WTC11 (cell line): ENCODE data around the gene RTL1.

Experiments used
- CREM ChIP-seq: sonication (generic); formaldehyde crosslinking; IDR thresholded peaks from 2 replicates; pipeline ENCODE4 v1.8.1; 2022; ENCODE audit warnings: mild to moderate bottlenecking, missing genetic modification reagents, moderate library complexity
- ESRRA ChIP-seq: sonication (generic); formaldehyde crosslinking; IDR thresholded peaks from 2 replicates; pipeline ENCODE4 v1.8.1; 2022; ENCODE audit warnings: mild to moderate bottlenecking, missing genetic modification reagents, borderline replicate concordance
- ETV6 ChIP-seq: sonication (generic); formaldehyde crosslinking; IDR thresholded peaks from 2 replicates; pipeline ENCODE4 v1.8.1; 2022; ENCODE audit warnings: mild to moderate bottlenecking, missing genetic modification reagents
- TF ChIP-seq, protein P1 (sequence below): fragments of 200-600 bp; IDR thresholded peaks from 2 replicates; pipeline ENCODE4 v1.8.0; 2022; ENCODE audit warnings: antibody characterized with exemption
- TF ChIP-seq, protein P2 (sequence below): sonication (generic); formaldehyde crosslinking; IDR thresholded peaks from 2 replicates; pipeline ENCODE4 v1.8.0; 2022; ENCODE audit warnings: mild to moderate bottlenecking, missing genetic modification reagents

DNA sequence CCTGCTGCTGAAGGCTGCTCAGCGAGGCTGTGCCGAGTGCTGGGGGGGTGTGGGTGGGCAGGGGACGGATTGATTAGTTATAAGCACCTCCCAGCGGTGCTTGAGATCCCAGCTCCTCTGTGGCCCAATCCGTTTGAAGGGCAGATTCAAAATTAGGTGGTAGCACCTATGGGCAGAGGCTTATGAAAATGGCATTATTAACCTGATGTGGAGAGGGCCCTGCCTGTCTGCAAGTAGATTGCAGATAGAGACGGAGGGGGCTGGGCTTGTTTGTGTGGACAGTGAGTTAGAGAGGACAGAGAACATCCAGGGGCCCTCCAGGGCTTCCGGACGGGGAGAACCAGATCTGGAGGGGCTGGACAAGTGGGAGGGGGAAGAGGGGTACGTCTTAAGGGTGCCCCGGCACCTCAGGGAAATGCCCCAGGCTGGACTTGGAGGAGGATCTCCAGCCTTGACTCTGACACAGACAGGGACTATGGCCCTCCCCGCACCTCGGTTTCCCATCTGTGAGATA lies at the start of gene RTL1:
- TF ChIP-seq, protein P1, sequence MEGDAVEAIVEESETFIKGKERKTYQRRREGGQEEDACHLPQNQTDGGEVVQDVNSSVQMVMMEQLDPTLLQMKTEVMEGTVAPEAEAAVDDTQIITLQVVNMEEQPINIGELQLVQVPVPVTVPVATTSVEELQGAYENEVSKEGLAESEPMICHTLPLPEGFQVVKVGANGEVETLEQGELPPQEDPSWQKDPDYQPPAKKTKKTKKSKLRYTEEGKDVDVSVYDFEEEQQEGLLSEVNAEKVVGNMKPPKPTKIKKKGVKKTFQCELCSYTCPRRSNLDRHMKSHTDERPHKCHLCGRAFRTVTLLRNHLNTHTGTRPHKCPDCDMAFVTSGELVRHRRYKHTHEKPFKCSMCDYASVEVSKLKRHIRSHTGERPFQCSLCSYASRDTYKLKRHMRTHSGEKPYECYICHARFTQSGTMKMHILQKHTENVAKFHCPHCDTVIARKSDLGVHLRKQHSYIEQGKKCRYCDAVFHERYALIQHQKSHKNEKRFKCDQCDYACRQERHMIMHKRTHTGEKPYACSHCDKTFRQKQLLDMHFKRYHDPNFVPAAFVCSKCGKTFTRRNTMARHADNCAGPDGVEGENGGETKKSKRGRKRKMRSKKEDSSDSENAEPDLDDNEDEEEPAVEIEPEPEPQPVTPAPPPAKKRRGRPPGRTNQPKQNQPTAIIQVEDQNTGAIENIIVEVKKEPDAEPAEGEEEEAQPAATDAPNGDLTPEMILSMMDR = no peak
- TF ChIP-seq, protein P2, sequence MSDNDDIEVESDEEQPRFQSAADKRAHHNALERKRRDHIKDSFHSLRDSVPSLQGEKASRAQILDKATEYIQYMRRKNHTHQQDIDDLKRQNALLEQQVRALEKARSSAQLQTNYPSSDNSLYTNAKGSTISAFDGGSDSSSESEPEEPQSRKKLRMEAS (CRISPR knock-in tag) = no peak
- no peak for TF ChIP-seq CREM
- TF ChIP-seq ETV6 = no peak
- TF ChIP-seq ESRRA = no peak
